ENCODE results near the gene CD28.

CD28 gene

GRCh38 chr2:203786549-203787351 is 80.3 kb downstream of the CD28 start:
- no peak for DNase-seq

- no peak for DNase-seq
These were observed 81.5 kb downstream of the CD28 start for GRCh38 chr2:203787979-203788378.

Data from CD4-positive, alpha-beta T cell treated with Interleukin-15 for 1 hour (primary cell).